ENCODE data around the gene PFKFB1.

Gene PFKFB1

GRCh38 chrX:54994099-54994498 is at the start of gene PFKFB1:
Gene PFKFB1 (minus strand): TSS chrX:54994188. CDS start chrX:54994007, 181 bp downstream.
- H3K27ac Mint-ChIP-seq: no peak within 1 kb of the TSS
- H3K36me3 Mint-ChIP-seq: no peaks in the 10 kb centered on the region
- H3K4me1 Mint-ChIP-seq: peaks cover 11% of the 10 kb centered on the region
- H3K27me3 Mint-ChIP-seq: no peaks in the 10 kb centered on the region
- H3K4me3 Mint-ChIP-seq: no peak within 1 kb of the TSS
- ATAC-seq: no peak
- no peaks in the 10 kb centered on the region for H3K9me3 Mint-ChIP-seq

GRCh38 chrX:55041514-55041913 is 47.5 kb upstream of the PFKFB1 start:
- Mint-ChIP-seq H3K27me3 (no peaks in the 10 kb centered on the region), H3K27ac (no peak overlapping the region), H3K4me3 (no peak overlapping the region), H3K36me3 (no peaks in the 10 kb centered on the region), H3K4me1 (no peaks in the 10 kb centered on the region), H3K9me3 (no peaks in the 10 kb centered on the region)
- no peak for ATAC-seq

GRCh38 chrX:55039471-55039870 is 45.5 kb upstream of the PFKFB1 start:
- no peak for ATAC-seq
- Mint-ChIP-seq H3K4me1 (no peaks in the 10 kb centered on the region), H3K4me3 (no peak overlapping the region), H3K36me3 (no peaks in the 10 kb centered on the region), H3K27me3 (no peaks in the 10 kb centered on the region), H3K27ac (no peak overlapping the region), H3K9me3 (no peaks in the 10 kb centered on the region)

GRCh38 chrX:55033429-55033828 is 39.4 kb upstream of the PFKFB1 start:
- H3K4me1 Mint-ChIP-seq: no peaks in the 10 kb centered on the region
- no peak for ATAC-seq
- no peak overlapping the region for H3K4me3 Mint-ChIP-seq
- no peaks in the 10 kb centered on the region for H3K27me3 Mint-ChIP-seq
- no peaks in the 10 kb centered on the region for H3K36me3 Mint-ChIP-seq
- no peaks in the 10 kb centered on the region for H3K9me3 Mint-ChIP-seq
- no peak overlapping the region for H3K27ac Mint-ChIP-seq

- Mint-ChIP-seq H3K27ac (no peak within 1 kb of the TSS), H3K4me3 (no peak within 1 kb of the TSS), H3K9me3 (no peaks in the 10 kb centered on the region), H3K27me3 (no peaks in the 10 kb centered on the region), H3K36me3 (peaks cover 5% of the 10 kb centered on the region), H3K4me1 (no peaks in the 10 kb centered on the region)
- no peak for ATAC-seq
These were observed 36.5 kb upstream of the PFKFB1 start, which contains the start of gene ALAS2 for GRCh38 chrX:55030271-55031205. Gene ALAS2 (minus strand): TSS chrX:55030977. CDS start chrX:55026000, 4,977 bp downstream.

GRCh38 chrX:55029291-55029690 is 35.3 kb upstream of the PFKFB1 start:
- Mint-ChIP-seq H3K4me3 (no peak overlapping the region), H3K27me3 (no peaks in the 10 kb centered on the region), H3K36me3 (peaks cover 10% of the 10 kb centered on the region), H3K4me1 (no peaks in the 10 kb centered on the region), H3K9me3 (no peaks in the 10 kb centered on the region), H3K27ac (no peak overlapping the region)
- ATAC-seq: no peak

- H3K9me3 Mint-ChIP-seq: no peaks in the 10 kb centered on the region
- H3K36me3 Mint-ChIP-seq: peaks cover 10% of the 10 kb centered on the region
- H3K4me1 Mint-ChIP-seq: no peaks in the 10 kb centered on the region
- H3K4me3 Mint-ChIP-seq: no peak overlapping the region
- ATAC-seq: no peak
- H3K27ac Mint-ChIP-seq: no peak overlapping the region
- H3K27me3 Mint-ChIP-seq: no peaks in the 10 kb centered on the region
These were observed 34.6 kb upstream of the PFKFB1 start for GRCh38 chrX:55028611-55029010.

- no peaks in the 10 kb centered on the region for H3K9me3 Mint-ChIP-seq
- no peak overlapping the region for H3K4me3 Mint-ChIP-seq
- no peak for ATAC-seq
- peaks cover 10% of the 10 kb centered on the region for H3K36me3 Mint-ChIP-seq
- H3K27me3 Mint-ChIP-seq: no peaks in the 10 kb centered on the region
- H3K27ac Mint-ChIP-seq: no peak overlapping the region
- no peaks in the 10 kb centered on the region for H3K4me1 Mint-ChIP-seq
These were observed 34.1 kb upstream of the PFKFB1 start for GRCh38 chrX:55028040-55028439.

GRCh38 chrX:55026840-55027239 is 32.9 kb upstream of the PFKFB1 start:
- no peak for ATAC-seq
- Mint-ChIP-seq H3K27ac (no peak overlapping the region), H3K4me3 (no peak overlapping the region), H3K27me3 (no peaks in the 10 kb centered on the region), H3K9me3 (no peaks in the 10 kb centered on the region), H3K36me3 (peaks cover 10% of the 10 kb centered on the region), H3K4me1 (no peaks in the 10 kb centered on the region)

GRCh38 chrX:55026143-55026542 is 32.2 kb upstream of the PFKFB1 start:
- ATAC-seq: no peak
- H3K4me1 Mint-ChIP-seq: no peaks in the 10 kb centered on the region
- H3K36me3 Mint-ChIP-seq: peaks cover 15% of the 10 kb centered on the region
- no peak overlapping the region for H3K27ac Mint-ChIP-seq
- no peaks in the 10 kb centered on the region for H3K9me3 Mint-ChIP-seq
- H3K27me3 Mint-ChIP-seq: no peaks in the 10 kb centered on the region
- H3K4me3 Mint-ChIP-seq: no peak overlapping the region

GRCh38 chrX:55014897-55015299 is 20.9 kb upstream of the PFKFB1 start:
- Mint-ChIP-seq H3K4me1 (no peaks in the 10 kb centered on the region), H3K4me3 (no peak overlapping the region), H3K27ac (no peak overlapping the region), H3K9me3 (no peaks in the 10 kb centered on the region), H3K36me3 (no peaks in the 10 kb centered on the region), H3K27me3 (no peaks in the 10 kb centered on the region)
- no peak for ATAC-seq

GRCh38 chrX:55011294-55011693 is 17.3 kb upstream of the PFKFB1 start:
- H3K9me3 Mint-ChIP-seq: no peaks in the 10 kb centered on the region
- peaks cover 13% of the 10 kb centered on the region for H3K36me3 Mint-ChIP-seq
- no peak for ATAC-seq
- no peak overlapping the region for H3K27ac Mint-ChIP-seq
- no peaks in the 10 kb centered on the region for H3K27me3 Mint-ChIP-seq
- H3K4me3 Mint-ChIP-seq: no peak overlapping the region
- H3K4me1 Mint-ChIP-seq: peaks cover 5% of the 10 kb centered on the region

- no peaks in the 10 kb centered on the region for H3K9me3 Mint-ChIP-seq
- H3K4me3 Mint-ChIP-seq: no peak overlapping the region
- no peaks in the 10 kb centered on the region for H3K27me3 Mint-ChIP-seq
- peaks cover 5% of the 10 kb centered on the region for H3K4me1 Mint-ChIP-seq
- H3K36me3 Mint-ChIP-seq: peaks cover 27% of the 10 kb centered on the region
- ATAC-seq: no peak
- H3K27ac Mint-ChIP-seq: no peak overlapping the region
These were observed 14.8 kb upstream of the PFKFB1 start for GRCh38 chrX:55008571-55009358.

- Mint-ChIP-seq H3K36me3 (peaks cover 27% of the 10 kb centered on the region), H3K4me3 (no peak overlapping the region), H3K27ac (no peak overlapping the region), H3K27me3 (no peaks in the 10 kb centered on the region), H3K4me1 (peaks cover 5% of the 10 kb centered on the region), H3K9me3 (no peaks in the 10 kb centered on the region)
- ATAC-seq: no peak
These were observed 13.7 kb upstream of the PFKFB1 start for GRCh38 chrX:55007656-55008055.

- no peak overlapping the region for H3K4me3 Mint-ChIP-seq
- ATAC-seq: no peak
- no peak overlapping the region for H3K27ac Mint-ChIP-seq
- H3K4me1 Mint-ChIP-seq: peaks cover 5% of the 10 kb centered on the region
- no peaks in the 10 kb centered on the region for H3K9me3 Mint-ChIP-seq
- peaks cover 27% of the 10 kb centered on the region for H3K36me3 Mint-ChIP-seq
- H3K27me3 Mint-ChIP-seq: no peaks in the 10 kb centered on the region
These were observed 13.0 kb upstream of the PFKFB1 start for GRCh38 chrX:55006827-55007621.
